Measurements from ENCODE around the gene ADORA3.

The ADORA3 gene

DNA sequence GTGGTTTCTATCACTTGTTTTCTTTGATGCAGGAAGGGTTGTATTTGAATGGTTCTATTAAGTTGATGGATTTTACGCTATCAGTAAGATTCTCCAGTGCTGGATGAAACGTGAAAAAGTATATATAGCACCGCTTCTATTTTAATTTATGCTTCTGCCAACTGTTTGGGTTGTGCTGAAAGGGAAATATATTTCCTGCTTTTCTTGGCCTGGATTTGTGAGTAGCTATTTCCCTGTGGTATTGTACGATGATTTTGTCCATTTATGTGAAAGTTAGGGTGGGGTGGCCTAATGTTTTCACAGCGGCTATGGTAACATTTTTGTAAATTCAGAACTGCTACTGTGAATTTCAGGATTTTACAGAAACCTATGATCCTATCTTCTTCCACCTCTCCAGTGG lies 29.3 kb downstream of the ADORA3 start:
- DNase-seq, result no peak

DNA sequence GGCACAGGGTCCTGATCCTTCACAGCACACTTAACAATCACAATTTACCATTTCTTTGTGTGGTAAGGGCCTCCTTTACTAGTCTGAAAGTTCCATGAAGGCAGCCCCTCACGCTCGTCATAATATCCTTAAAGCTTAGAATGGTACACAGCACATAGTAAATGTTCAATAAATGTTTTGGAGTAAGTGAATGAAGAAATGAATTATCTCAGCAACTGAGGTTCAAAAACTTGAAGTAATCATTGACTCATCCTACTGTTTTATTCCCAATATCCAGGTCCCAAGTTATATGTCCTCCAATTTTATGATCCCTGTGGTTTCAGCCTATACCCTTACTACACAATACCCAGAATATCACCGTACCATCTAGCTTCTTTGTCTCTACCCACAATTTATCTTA lies 31.9 kb downstream of the ADORA3 start:
- no peak for DNase-seq

- no peak for DNase-seq
Measured at GRCh38 chr1:111471012-111471411, 32.4 kb downstream of the ADORA3 start.

DNA sequence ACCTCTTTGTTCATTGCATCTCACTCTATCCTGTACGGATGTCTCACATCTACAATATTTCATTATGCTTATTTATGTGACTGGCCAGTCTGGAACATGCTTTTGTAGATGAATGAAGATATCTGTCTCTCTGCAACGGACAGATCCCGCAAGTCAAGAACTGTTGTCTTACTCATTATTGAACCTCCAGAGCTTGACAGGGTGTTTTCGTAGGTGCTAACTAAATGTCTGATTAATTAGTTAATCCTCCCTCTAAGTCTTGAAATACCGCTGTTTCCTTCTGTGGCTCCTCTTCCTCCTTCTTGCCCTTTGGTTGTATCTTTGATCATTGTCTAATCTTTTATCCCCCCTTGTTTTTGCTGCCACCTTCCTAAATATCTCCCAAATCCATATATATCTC lies 32.8 kb downstream of the ADORA3 start:
- no peak for DNase-seq

DNA sequence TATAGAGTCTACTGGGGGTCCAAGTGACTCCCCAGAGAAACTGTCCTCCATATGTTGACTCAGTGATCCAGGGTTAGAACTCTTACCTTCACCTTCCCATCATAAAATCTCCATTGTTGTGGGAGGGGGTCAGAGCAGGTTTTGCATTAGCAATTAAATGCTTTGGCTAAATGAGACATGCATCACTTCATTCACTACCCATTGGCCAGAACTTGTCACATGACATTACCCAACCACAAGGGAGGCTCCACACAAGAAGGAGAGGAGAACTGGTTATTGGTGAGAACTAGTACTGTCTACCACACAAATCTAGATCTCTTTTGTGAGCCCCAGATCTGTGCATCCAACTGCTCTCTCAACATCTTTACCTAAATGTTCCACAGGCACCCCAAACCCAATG lies 33.9 kb downstream of the ADORA3 start:
- no peak for DNase-seq

GRCh38 chr1:111468717-111469100 lies 34.7 kb downstream of the ADORA3 start:
- no peak for DNase-seq

- no peak for DNase-seq
Measured at GRCh38 chr1:111467865-111468716, 35.3 kb downstream of the ADORA3 start.

DNA sequence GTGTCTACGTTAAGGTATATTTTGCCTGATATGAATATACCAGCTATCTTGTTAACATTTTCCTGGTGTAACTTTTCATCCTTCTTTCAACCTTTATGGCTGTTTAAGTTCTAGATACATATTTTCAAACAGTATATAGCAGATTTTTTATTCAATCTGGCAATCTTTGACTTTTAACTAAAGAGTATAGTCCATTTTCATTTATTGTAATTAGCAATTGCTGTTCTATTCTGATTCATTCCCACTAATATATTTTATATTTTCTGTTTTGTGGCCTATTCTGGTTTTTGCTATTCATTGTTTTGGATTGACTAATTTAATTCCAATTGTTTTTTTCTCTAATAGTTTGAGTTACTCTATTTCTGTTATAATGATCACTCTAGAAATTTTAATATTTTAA lies 37.0 kb downstream of the ADORA3 start:
- DNase-seq, result no peak

- DNase-seq, result no peak
Measured at GRCh38 chr1:111465754-111466153, 37.7 kb downstream of the ADORA3 start.

GRCh38 chr1:111463029-111463683 lies 40.3 kb downstream of the ADORA3 start:
- no peak for DNase-seq

DNA sequence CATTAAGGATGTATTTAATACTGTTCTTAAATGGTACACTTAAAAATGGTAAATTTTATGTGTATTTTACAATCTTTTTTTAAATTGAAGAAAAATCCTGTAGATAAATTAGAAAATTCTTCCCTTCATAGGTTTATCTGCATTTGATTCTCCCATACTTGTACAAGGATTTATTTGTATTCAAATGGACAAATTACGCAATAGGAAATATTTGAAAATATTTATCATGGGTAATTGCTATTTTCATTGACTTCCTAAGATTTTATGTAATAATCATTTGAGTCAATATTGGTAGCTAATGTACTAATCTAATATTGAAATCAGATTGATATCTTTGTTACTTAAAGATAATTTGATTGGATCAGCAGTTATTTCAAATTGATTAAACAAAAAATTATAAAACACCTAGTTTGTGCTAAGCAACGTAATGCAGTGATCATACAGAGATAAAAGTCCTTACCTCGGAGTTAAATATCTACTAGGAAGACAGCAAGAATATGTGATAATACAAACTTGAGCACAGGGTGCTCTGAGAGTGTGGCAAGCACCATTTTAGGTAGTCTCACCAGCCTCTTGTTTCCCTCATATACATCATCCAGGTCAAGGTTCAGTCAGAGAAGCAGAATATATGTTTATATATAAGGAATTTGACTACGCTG lies 40.9 kb downstream of the ADORA3 start:
- no peak for DNase-seq

DNA sequence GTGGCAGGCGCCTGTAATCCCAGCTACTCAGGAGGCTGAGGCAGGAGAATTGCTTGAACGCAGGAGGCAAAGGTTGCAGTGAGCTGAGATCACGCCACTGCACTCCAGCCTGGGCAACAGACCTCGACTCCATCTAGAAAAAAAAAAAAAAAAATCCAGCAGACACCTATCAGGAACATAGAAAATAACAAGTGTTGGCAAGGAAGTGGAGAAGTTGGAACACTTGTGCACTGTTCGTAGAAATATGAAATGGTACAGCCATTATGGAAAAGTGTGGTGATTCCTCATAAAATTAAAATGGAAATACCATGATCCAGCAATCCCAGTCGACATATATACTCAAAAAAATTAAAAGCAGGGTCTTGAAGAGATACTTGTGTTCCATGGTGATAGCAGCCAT lies 41.7 kb downstream of the ADORA3 start:
- DNase-seq, result no peak

DNA sequence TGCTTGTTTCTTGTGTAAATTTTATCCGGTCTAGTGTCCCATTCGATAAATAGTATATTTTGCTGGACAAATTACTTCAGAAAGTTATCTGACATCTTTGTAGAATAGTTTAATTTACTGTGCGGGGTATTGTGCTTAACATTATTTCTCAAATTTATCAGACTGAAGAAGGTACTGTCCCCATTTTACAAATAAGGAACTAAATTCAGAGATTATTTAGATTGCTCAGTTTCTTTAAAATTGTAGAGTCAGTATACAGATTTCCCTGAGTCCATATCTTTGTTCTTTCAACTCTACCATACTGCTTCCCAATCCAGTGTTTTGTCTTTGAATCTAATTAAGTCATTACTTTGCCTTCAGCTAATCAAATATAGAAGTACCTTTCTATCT lies 47.8 kb downstream of the ADORA3 start:
- DNase-seq, result no peak

DNA sequence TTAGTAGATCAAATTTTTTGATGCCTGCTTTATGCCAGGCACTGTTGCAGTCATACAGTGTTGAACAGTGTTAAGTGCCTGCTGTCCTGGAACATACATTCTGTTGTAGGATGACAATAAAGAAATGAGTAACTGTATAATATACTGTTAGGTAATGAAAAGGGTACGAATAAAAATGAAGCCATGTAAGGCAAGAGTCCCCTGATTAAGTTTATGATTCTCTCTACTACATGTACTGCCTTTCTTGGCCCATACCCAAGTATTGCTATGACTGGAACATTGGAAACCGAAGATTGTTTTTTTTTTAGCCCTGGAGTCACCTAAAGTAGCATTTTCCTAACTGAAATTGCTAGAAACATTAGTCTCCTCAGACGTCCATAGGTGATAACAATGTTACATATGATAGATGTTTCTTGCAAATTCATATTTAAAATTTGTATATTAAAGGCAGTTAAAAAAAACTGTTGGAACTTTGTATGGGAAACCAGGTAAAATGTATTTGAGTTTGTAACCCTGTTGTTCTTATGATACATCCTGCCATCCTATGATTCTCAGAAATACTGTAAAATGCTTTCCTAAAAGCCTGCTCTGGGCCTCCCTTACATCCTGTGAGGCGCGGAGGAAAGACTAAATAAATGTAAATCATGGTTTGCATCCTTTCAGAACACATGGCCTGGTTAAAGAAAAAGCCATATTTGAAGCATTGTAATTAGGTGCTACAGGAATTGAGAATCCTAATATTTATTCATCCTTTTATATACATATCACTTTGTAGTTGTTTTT lies 48.4 kb downstream of the ADORA3 start:
- no peak for DNase-seq

GRCh38 chr1:111453706-111454105 lies 49.7 kb downstream of the ADORA3 start:
- DNase-seq, result no peak

- no peak for DNase-seq
Measured at GRCh38 chr1:111452581-111452980, 50.9 kb downstream of the ADORA3 start.

DNA sequence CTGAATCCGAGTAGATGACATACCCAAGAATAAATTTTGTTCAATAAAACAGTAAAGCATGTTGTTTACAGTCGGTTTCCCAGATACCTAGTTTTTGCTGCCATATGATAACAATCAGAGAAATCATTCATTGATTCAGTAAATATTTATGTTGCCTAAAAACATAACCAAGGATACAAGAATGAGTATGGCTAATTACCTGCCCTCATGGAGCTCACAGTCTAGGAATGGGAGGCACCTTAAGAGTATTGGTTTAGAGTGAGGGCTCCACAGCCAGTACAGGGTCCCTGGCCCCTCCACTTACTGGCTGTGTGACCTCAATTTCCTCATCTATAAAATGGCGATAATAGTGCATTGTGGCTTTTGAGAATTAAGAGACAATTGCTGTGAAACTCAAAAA lies 53.2 kb downstream of the ADORA3 start:
- no peak for DNase-seq

- DNase-seq, result no peak
Measured at GRCh38 chr1:111449703-111450017, 53.8 kb downstream of the ADORA3 start.

Data from NCI-H1694 treated with DMSO at 0.1 percent for 48 hours (cell line).